MM.1S (cell line): ENCODE data around the gene RPA4.

Experiments
- DNase-seq: peaks from one replicate; pipeline ENCODE4 v3.0.0-alpha.2; 2015
- H2AFZ ChIP-seq: fragments of 300-600 bp; sonication (generic); 2 replicates; pipeline ENCODE4 v1.6.0; 2016; ENCODE audit warnings: antibody characterized with exemption, low read length
- H3F3A ChIP-seq: fragments of 300-600 bp; sonication (generic); 2 replicates; pipeline ENCODE4 v1.6.1; 2016; ENCODE audit warnings: mild to moderate bottlenecking, antibody characterized with exemption, low read length, moderate library complexity, mixed read lengths; ENCODE audit not compliant: insufficient read depth
- H3K27ac ChIP-seq: fragments of 300-600 bp; sonication (generic); 2 replicates; pipeline ENCODE4 v1.5.1; 2016; ENCODE audit warnings: mild to moderate bottlenecking, low read length
- H3K27me3 ChIP-seq: fragments of 300-600 bp; sonication (generic); replicated peaks from 2 replicates; pipeline ENCODE4 v1.6.0; 2016; ENCODE audit warnings: low read length; ENCODE audit not compliant: insufficient read depth
- H3K36me3 ChIP-seq: fragments of 300-600 bp; sonication (generic); replicated peaks from 2 replicates; pipeline ENCODE4 v1.6.1; 2016; ENCODE audit warnings: mild to moderate bottlenecking, low read length, mixed read lengths; ENCODE audit not compliant: insufficient read depth
- H3K4me1 ChIP-seq: fragments of 300-600 bp; sonication (generic); 2 replicates; pipeline ENCODE4 v1.6.1; 2016; ENCODE audit warnings: low read length, mixed read lengths
- H3K4me2 ChIP-seq: fragments of 300-600 bp; sonication (generic); 2 replicates; pipeline ENCODE4 v1.6.0; 2016; ENCODE audit warnings: low read depth, low read length
- H3K4me3 ChIP-seq: fragments of 300-600 bp; sonication (generic); 2 replicates; pipeline ENCODE4 v1.5.1; 2016; ENCODE audit warnings: low read length, mixed read lengths
- H3K79me2 ChIP-seq: fragments of 300-600 bp; sonication (generic); 2 replicates; pipeline ENCODE4 v1.6.1; 2016; ENCODE audit warnings: mixed run types, low read length, mixed read lengths
- H3K9ac ChIP-seq: fragments of 300-600 bp; sonication (generic); 2 replicates; pipeline ENCODE4 v1.6.1; 2016; ENCODE audit warnings: low read length, mixed read lengths
- H3K9me2 ChIP-seq: fragments of 300-600 bp; sonication (generic); replicated peaks from 2 replicates; pipeline ENCODE4 v1.6.1; 2016; ENCODE audit warnings: mild to moderate bottlenecking, low read length, mixed read lengths; ENCODE audit not compliant: insufficient read depth
- H3K9me3 ChIP-seq: fragments of 300-600 bp; sonication (generic); replicated peaks from 2 replicates; pipeline ENCODE4 v1.6.1; 2016; ENCODE audit warnings: mild to moderate bottlenecking, low read length, mixed read lengths; ENCODE audit not compliant: insufficient read depth
- H4K20me1 ChIP-seq: fragments of 300-600 bp; sonication (generic); 2 replicates; pipeline ENCODE4 v1.6.1; 2016; ENCODE audit warnings: mild to moderate bottlenecking, low read length, moderate library complexity, mixed read lengths; ENCODE audit not compliant: insufficient read depth
- CTCF ChIP-seq: fragments of 300-600 bp; sonication (generic); IDR thresholded peaks from 2 replicates; pipeline ENCODE4 v1.5.1; 2016; ENCODE audit warnings: antibody characterized with exemption, low read length, mixed read lengths
- EZH2 ChIP-seq: fragments of 300-600 bp; sonication (generic); optimal IDR thresholded peaks from 2 replicates; pipeline ENCODE3; 2017; ENCODE audit warnings: low read depth, mild to moderate bottlenecking, antibody characterized with exemption, low read length, mixed read lengths
- EZH2phosphoT487 ChIP-seq: fragments of 300-600 bp; sonication (generic); IDR thresholded peaks from 2 replicates; pipeline ENCODE4 v1.6.1; 2018; ENCODE audit warnings: antibody characterized with exemption, low read length

RPA4 gene

DNA sequence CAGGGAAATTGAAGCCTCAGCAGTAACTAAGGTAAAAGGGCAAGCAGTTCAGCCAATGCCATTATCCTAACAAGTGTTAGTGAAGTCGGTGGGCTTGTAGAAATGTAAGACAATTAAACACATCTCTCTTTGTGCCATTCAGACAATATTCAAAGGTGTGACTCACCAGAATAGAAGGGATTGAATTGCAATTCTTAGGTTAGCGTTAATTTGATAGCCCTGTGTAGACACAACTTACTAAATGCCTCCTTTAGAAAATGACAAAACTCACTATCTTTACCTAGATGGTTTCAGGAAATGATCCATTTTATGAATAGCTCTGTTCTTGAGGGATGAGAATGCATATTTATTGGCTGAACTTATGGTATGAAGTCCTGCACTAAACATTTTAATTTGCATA lies 35.2 kb downstream of the RPA4 start:
- Histone ChIP-seq H3K4me3 (no peak overlapping the region), H3K4me1 (no peaks in the 10 kb centered on the region), H3K27me3 (no peaks in the 10 kb centered on the region), H3K9me2 (no peaks in the 10 kb centered on the region), H3K9me3 (no peaks in the 10 kb centered on the region), H3K36me3 (no peaks in the 10 kb centered on the region), H4K20me1 (no peaks in the 10 kb centered on the region), H3K27ac (no peak overlapping the region), H3K9ac (no peak overlapping the region), H3K79me2 (no peaks in the 10 kb centered on the region), H3K4me2 (no peak overlapping the region), H2AFZ (no peak overlapping the region), H3F3A (no peaks in the 10 kb centered on the region)
- DNase-seq: no peak
- no peak for TF ChIP-seq CTCF
- no peak for TF ChIP-seq EZH2
- TF ChIP-seq EZH2phosphoT487: no peak

GRCh38 chrX:96919672-96920071 lies 36.0 kb downstream of the RPA4 start:
- H3K4me1 ChIP-seq: no peaks in the 10 kb centered on the region
- no peak overlapping the region for H3K4me2 ChIP-seq
- H4K20me1 ChIP-seq: no peaks in the 10 kb centered on the region
- DNase-seq: no peak
- no peak overlapping the region for H3K27ac ChIP-seq
- H3K4me3 ChIP-seq: no peak overlapping the region
- H3K36me3 ChIP-seq: no peaks in the 10 kb centered on the region
- H3K27me3 ChIP-seq: no peaks in the 10 kb centered on the region
- H3F3A ChIP-seq: no peaks in the 10 kb centered on the region
- TF ChIP-seq CTCF (no peak), EZH2 (no peak), EZH2phosphoT487 (no peak)
- H3K79me2 ChIP-seq: no peaks in the 10 kb centered on the region
- H3K9me2 ChIP-seq: no peaks in the 10 kb centered on the region
- no peak overlapping the region for H3K9ac ChIP-seq
- H2AFZ ChIP-seq: no peak overlapping the region
- no peaks in the 10 kb centered on the region for H3K9me3 ChIP-seq

GRCh38 chrX:96924581-96924980 lies 40.9 kb downstream of the RPA4 start:
- H3K27ac ChIP-seq: no peak overlapping the region
- H3K4me3 ChIP-seq: no peak overlapping the region
- H3K9ac ChIP-seq: no peak overlapping the region
- H4K20me1 ChIP-seq: no peaks in the 10 kb centered on the region
- TF ChIP-seq EZH2phosphoT487: no peak
- TF ChIP-seq EZH2: no peak
- TF ChIP-seq CTCF: no peak
- H3F3A ChIP-seq: no peaks in the 10 kb centered on the region
- H3K4me2 ChIP-seq: no peak overlapping the region
- H3K9me3 ChIP-seq: no peaks in the 10 kb centered on the region
- no peaks in the 10 kb centered on the region for H3K79me2 ChIP-seq
- no peaks in the 10 kb centered on the region for H3K27me3 ChIP-seq
- H3K9me2 ChIP-seq: no peaks in the 10 kb centered on the region
- H3K36me3 ChIP-seq: no peaks in the 10 kb centered on the region
- H2AFZ ChIP-seq: no peak overlapping the region
- no peaks in the 10 kb centered on the region for H3K4me1 ChIP-seq
- DNase-seq: no peak

DNA sequence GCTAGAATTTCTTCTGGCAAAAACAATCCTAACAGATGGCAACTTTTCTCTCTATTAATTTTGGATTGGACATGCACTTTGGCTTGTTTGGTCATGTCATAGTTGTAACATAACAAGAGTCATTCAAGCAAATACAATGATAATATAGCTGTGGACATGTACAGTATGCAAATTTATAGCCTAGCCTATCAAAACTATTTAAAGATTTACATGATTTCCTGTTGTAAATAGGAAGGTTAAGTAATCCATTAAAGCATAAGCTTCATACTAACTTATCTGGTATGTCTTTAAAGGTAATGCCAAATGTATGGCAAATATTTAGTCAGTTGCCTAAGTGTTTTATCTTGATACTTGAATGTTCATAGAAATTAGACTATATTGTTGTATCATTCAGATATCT lies 45.3 kb downstream of the RPA4 start:
- TF ChIP-seq EZH2phosphoT487: no peak
- TF ChIP-seq EZH2: no peak
- TF ChIP-seq CTCF: no peak
- Histone ChIP-seq H3K9me3 (no peaks in the 10 kb centered on the region), H3K79me2 (no peaks in the 10 kb centered on the region), H3K4me1 (no peaks in the 10 kb centered on the region), H3K27ac (no peak overlapping the region), H4K20me1 (no peaks in the 10 kb centered on the region), H3F3A (no peaks in the 10 kb centered on the region), H3K27me3 (no peaks in the 10 kb centered on the region), H3K4me3 (no peak overlapping the region), H2AFZ (no peak overlapping the region), H3K9ac (no peak overlapping the region), H3K36me3 (no peaks in the 10 kb centered on the region), H3K9me2 (no peaks in the 10 kb centered on the region), H3K4me2 (no peak overlapping the region)
- DNase-seq: no peak
